GM18499 (cell line): ENCODE results near the gene HMCN2.

Experiments
- ATAC-seq: cut with Tn5 transposase; IDR thresholded peaks from one replicate; pipeline ENCODE4 v1.9.1; 2021; ENCODE audit warnings: moderate number of reproducible peaks; ENCODE audit not compliant: insufficient read depth, unreplicated experiment

Gene HMCN2

DNA sequence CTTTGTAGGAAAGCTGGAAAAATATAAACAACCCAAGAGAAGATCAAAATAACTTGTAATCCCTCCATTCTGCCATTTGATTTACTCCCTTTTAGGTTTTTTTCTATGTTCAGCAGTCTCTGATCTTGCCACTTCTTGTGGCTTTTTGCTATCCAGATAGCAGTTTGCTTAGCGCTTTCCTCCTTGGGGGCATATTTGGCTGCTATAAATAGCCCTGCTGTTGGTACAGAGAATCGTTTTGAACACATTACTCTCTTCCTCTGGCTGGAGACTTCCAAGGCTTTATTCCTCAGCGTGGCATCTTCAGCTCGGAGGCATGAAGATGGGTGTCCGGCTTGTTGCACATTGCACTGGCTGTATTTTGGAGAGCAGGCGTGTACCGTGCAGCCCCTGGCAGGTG lies 38.6 kb downstream of the HMCN2 start:
- ATAC-seq, result no peak

DNA sequence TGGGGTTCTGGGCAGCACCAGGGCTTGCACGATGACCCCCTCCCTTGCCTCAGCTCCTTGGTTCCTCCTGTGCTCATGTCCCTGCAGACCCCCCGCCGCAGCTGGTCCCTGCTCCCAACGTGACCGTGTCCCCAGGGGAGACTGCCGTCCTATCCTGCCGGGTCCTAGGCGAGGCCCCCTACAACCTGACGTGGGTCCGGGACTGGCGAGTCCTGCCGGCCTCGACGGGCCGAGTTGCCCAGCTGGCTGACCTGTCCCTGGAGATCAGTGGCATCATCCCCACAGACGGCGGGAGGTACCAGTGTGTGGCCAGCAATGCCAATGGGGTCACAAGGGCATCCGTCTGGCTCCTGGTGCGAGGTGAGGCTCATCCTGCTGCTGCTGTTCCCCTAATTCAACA lies 39.1 kb downstream of the HMCN2 start:
- ATAC-seq, result no peak

- ATAC-seq, result no peak
Measured at GRCh38 chr9:130305381-130305780, 39.8 kb downstream of the HMCN2 start.

- no peak for ATAC-seq
Measured at GRCh38 chr9:130306823-130307666, 41.5 kb downstream of the HMCN2 start.

- no peak for ATAC-seq
Measured at GRCh38 chr9:130307667-130307943, 42.0 kb downstream of the HMCN2 start.

DNA sequence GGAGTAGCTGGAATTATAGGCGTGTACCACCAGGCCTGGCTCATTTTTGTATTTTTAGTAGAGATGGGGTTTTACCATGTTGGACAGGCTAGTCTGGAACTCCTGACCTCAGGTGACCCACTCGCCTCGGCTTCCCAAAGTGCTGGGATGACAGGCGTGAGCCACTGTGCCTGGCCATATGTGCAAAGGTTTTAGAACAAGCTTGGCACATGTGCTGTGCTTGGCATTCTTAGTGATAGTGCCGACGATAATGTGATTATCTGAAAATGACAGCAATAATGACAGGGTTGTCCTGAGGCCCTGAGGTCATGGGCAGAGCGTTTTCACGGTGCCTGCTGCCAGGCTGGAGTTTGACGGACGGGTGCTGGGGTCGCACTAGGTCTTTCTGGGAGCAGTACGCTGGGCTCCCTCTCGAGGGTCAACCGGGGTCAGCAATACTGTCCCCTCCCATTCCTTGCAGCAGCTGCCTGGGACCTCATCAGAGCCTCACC lies 42.6 kb downstream of the HMCN2 start:
- no peak for ATAC-seq

DNA sequence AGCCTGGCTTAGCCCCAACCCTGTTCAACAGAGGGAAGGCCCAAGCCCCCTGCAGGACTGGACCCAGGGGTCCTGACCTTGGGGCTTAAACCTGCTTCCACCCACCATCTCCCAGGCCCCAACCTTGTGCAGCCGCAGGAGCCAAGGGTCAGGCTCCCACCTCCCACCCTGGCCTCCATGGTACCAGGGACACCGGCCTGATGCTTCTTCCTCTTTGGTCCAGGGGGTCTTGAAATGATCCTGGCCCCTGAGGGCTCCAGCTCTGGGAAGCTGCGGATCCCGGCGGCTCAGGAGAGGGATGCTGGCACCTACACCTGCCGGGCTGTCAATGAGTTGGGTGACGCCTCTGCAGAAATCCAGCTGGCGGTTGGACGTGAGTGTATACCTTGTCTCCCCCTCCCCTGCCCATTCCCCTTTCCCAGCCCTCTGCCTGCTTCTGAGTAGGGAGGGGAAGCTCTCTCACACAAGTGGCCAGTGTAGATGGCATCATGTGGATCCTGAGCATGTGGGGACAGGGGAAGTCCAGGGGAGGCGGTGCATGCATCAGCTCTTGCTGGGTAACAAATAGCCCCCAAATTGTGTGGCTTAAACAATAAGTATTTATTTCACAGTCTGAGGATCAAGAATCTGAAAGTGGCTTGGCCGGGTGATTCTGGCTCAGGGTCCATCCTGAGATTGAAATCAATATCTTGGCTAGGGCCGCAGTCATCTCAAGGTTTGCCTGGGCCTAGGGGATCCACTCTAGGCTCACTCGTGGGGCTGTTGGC lies 44.3 kb downstream of the HMCN2 start:
- no peak for ATAC-seq

DNA sequence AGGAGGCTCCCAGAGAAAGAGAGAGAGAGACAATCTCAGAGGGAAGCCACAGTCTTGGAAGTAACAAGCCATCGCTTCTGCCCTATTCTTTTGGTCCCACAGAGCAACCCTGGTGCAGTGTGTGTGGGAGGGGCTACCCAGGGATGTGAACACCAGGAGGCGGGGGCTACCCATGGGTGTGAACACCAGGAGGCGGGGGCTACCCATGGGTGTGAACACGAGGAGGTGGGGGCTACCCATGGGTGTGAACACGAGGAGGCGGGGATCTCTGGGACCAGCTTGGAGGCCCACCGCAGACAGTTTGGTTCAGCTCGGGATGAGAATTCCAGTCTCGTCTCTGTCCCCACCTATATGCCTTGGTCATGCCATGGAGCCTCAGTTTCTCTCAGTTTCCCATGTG lies 44.9 kb downstream of the HMCN2 start:
- ATAC-seq, result no peak

DNA sequence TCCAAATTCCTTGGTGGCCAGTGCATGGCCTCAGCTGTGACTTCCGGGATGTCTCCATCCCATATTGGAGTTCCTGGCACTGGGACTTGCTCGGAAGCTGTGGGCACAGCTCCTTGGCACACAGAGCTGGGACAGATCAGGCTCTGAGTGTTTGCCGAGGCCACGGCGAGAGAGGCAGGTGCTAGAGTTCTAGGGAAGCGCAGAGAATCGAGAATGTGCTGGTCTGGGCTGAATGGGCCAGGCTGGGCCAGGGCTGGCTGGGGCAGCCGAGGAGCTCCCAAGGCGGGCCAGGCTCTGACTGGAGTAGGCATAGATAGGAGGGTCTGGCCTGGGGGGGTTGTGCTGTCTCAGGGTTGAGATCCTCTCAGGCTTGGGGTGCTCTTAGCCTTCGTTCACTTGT lies 45.4 kb downstream of the HMCN2 start:
- no peak for ATAC-seq

DNA sequence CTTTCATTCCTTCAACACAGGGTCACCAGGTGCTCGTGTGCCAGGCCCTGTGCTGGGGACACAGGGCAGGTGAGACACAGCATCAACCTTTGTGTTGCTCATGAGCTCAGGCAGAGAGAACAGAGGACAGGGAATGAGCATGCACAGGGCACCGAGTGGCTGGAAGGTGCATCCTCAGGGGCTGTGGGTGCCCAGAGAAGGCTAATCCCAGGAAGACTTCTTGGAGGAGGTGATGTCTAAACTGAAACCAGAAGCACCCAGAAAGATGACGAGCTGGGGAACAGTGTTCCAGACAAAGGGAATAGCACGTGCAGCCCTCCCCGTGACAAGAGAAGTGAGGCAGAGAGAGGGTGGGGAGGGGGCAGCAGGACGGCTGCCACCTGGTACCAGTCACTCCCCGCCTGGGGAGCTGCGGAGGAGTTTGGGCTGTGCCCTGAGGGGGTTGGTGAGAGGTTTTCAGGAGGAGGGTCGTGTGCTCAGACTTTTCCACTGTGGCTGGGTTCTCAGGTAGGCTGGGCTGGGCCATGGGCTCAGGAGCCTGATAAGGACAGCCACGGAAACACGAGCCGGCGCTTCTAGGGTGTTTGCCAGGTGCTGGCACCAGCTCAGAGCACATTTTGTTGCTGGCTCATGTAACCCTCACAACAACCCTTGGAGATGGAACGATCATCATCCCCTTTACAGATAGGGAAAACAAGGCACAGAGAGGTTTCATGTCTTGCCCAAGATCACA lies 46.0 kb downstream of the HMCN2 start:
- ATAC-seq, result no peak

GRCh38 chr9:130313103-130313858 lies 47.7 kb downstream of the HMCN2 start:
- ATAC-seq, result no peak

DNA sequence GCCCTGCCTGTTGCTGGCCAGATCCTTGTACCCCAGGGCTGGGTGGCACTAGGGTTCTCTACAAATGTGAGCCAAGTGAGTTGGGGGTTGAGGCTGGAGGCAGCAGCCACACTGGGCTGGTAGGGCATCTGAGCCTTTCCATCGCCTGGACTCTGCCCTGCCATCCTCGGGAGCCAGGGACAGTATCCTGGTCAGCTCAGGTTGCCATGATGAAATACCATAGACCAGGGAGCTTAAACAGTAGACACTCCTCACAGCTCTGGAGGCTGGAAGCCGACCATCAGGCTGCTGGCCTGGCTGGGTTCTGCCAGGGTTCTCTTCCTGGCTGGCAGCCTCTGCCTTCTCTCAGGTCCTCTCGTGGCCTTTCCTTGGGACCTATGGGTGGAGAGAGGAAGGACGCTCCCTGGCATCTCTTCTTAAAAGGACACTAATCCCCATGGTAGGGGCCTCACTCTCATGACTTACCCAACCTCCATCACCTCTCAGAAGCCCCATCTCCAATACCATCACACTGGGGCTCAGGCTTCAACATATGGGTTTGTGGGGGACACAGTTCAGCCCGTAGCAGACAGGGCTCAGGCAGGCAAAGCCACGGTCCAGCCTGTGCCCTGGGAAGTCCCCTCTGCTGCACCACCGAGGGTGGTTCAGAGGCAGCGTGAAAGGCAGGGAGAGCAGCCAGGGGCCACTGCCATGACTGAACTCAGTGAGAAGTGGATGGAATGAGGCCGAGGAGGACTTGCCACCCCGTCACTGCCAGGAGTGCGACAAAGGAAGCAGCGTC lies 50.1 kb downstream of the HMCN2 start:
- ATAC-seq, result no peak

GRCh38 chr9:130316430-130316829 lies 50.9 kb downstream of the HMCN2 start:
- ATAC-seq, result no peak

- no peak for ATAC-seq
Measured at GRCh38 chr9:130319300-130319699, 53.7 kb downstream of the HMCN2 start.

DNA sequence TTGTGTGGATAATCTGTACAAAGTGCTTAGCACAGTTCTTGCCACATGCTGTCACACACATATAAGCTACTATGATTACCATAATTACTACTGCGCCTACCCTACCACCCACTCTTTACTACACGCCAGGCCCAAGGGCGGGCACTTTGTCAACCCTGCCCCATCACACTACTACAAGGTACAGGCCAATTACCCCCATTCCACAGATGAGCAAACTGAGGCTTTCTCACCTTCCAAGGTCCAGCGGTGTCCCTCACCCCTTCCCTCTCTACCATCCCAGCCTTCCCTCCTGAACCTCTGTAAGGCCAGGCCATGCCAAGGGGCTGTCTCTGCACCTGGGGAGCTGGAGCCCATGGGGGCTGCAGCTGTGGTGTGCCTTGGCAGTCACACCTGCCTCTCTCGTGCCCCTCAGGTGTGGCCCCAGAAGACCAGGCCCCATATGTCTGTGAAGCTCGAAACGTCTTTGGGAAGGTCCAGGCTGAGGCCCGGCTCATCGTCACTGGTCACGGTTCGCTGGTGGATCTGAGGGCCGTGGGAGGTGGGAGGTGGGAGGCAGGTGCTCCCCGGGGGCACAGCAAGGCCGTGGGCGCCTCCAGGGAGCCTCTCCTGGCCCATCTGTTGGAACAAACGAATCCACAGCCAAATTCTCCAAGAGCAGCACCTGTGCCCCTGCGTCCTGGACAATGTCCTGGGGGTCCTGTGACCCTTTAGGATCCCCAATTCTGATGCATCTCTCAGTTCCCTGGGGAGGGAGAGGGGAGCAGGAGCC lies 54.6 kb downstream of the HMCN2 start:
- ATAC-seq, result no peak

DNA sequence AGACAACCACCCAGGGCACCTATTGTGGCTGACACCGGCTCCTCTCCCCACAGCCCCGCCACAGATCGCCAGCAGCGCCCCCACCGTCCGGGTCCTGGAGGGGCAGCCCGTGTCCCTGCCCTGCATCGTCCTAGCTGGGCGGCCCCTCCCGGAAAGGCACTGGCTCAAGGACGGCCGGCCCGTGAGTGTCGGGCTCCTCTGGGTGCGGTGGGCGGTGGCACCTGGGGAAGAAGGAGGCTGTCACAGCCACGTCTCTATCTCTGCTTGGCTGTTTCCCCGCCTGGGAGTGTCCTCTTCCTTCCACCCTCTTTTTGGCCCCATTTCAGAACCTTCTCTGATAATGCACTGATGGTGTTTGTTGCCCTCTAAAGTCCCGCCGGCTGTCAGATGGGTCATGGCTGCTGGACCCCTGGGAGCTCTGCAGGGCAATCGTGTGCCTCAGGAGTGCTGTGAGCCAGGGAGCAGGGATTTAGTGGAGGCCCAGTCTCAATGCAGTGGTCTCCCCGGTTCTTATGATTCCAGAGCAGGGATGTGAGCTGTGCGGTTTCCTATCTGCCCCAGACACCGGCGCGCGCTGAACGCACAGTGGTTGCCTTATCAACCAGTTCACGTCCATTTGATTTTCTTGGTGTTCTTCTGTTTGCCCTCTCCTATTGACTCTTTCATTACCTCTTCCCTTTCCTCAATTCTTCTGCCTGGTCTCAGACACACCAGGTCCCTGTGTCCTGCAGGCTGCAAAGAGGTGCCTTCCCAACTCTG lies 55.3 kb downstream of the HMCN2 start:
- ATAC-seq, result no peak

DNA sequence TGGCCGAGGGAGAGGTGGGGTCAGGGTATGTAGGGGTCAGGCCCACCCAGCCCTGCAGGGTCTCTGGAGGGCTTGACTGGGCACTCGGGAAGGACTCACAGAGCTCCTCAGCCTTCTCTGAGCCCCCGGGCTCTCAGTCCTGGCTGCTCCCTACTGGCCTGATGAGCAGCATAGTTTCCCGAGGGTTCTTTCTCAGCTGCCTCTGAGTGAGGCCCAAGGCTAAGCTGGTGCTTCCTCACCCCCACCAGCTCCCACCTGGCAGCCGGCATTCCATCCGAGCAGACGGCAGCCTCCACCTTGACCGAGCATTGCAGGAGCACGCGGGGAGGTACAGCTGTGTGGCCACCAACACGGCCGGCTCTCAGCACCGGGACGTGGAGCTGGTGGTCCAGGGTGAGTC lies 56.0 kb downstream of the HMCN2 start:
- ATAC-seq, result no peak

DNA sequence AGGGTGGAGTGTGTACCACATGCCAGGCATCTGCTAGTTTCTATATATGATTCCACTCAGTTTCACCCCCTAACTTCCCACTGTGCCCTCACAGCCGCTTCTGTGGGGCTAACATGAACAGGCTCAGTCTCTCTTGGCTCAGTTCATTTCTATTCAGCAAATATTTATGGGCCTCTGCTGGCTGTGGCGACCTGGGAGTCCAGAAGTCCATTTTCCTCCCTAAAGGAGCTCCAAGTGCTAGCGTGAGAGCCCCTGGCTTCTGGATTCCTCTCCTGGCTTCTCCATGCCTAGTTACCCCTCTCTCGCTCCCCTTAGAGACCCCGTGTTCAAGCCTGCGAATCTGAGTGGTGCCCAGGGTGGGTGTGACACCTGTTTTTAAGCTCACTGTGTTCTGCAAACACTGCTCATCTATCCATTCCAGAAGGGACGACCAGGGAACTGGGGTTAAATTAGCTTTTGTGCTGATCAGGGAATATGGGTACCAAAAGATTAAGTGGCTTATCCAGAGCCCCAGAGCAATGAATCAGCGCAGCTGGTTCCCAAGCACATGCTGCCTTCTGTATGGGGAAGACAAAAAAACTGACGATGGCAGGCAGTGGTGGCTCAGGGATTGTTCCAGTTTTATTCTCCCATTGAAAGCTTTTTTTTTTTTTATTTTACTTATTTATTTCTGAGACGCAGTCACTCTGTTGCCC lies 57.6 kb downstream of the HMCN2 start:
- ATAC-seq, result no peak
